HepG2 (cell line): Measurements from ENCODE around the gene TEDC1. TPM values are rescaled to one million over a fixed set of nuclear protein-coding genes. Genes with fewer than 3 reads are reported as not detected.

ENCODE experiments used
- DDIT3 ChIP-seq: sonication (generic); formaldehyde crosslinking; IDR thresholded peaks from 2 replicates; pipeline ENCODE4 v1.4.0; 2020; ENCODE audit warnings: mild to moderate bottlenecking, missing genetic modification reagents
- KAT7 ChIP-seq: IDR thresholded peaks from 2 replicates; pipeline ENCODE4 v1.6.1; 2018; ENCODE audit warnings: borderline replicate concordance, missing compliant biosample characterization
- KIAA2018 ChIP-seq: sonication (generic); formaldehyde crosslinking; IDR thresholded peaks from 2 replicates; pipeline ENCODE4 v1.5.0; 2020; ENCODE audit warnings: mild to moderate bottlenecking, missing genetic modification reagents, borderline replicate concordance
- MTERF4 ChIP-seq: sonication (generic); formaldehyde crosslinking; IDR thresholded peaks from 2 replicates; pipeline ENCODE4 v1.8.0; 2023; ENCODE audit warnings: mild to moderate bottlenecking, missing genetic modification reagents
- SALL1 ChIP-seq: sonication (generic); formaldehyde crosslinking; IDR thresholded peaks from 2 replicates; pipeline ENCODE4 v1.8.0; 2022; ENCODE audit warnings: mild to moderate bottlenecking, missing genetic modification reagents
- SRSF4 ChIP-seq: fragments of 200-400 bp; formaldehyde crosslinking; IDR thresholded peaks from one replicate; pipeline ENCODE4 v1.6.1; 2018; ENCODE audit warnings: mild to moderate bottlenecking, low read depth, low read length, moderate library complexity; ENCODE audit not compliant: poor library complexity, severe bottlenecking
- TP53 ChIP-seq: sonication (generic); formaldehyde crosslinking; conservative IDR thresholded peaks from 2 replicates; pipeline ENCODE4 v1.4.0; 2020; ENCODE audit warnings: missing genetic modification reagents
- WIZ ChIP-seq: sonication (generic); formaldehyde crosslinking; IDR thresholded peaks from 2 replicates; pipeline ENCODE4 v1.5.1; 2020; ENCODE audit warnings: mild to moderate bottlenecking, missing genetic modification reagents
- ZFP90 ChIP-seq: sonication (generic); formaldehyde crosslinking; IDR thresholded peaks from 2 replicates; pipeline ENCODE4 v1.8.0; 2022; ENCODE audit warnings: missing genetic modification reagents, mild to moderate bottlenecking, inconsistent platforms, borderline replicate concordance
- ZNF101 ChIP-seq: sonication (generic); formaldehyde crosslinking; IDR thresholded peaks from 2 replicates; pipeline ENCODE4 v1.4.0; 2020; ENCODE audit warnings: mild to moderate bottlenecking, low read depth, missing genetic modification reagents, borderline replicate concordance
- ZNF234 ChIP-seq: sonication (generic); formaldehyde crosslinking; conservative IDR thresholded peaks from 2 replicates; pipeline ENCODE4 v1.5.1; 2020; ENCODE audit warnings: mild to moderate bottlenecking, missing genetic modification reagents
- ZNF350 ChIP-seq: sonication (generic); formaldehyde crosslinking; IDR thresholded peaks from 2 replicates; pipeline ENCODE4 v1.4.0; 2020; ENCODE audit warnings: mild to moderate bottlenecking, low read depth, missing genetic modification reagents, borderline replicate concordance
- ZSCAN29 ChIP-seq: sonication (generic); formaldehyde crosslinking; conservative IDR thresholded peaks from 2 replicates; pipeline ENCODE4 v1.4.0; 2020; ENCODE audit warnings: mild to moderate bottlenecking, missing genetic modification reagents
- polyA plus RNA-seq, 8 experiments: library from polyadenylated mRNA; depleted of rRNA in 3 of 8; stranded (reverse) in 7 of 8; unstranded in 1 of 8; fragments of >200 nt; fragmentation: Illumina TruSeq in 4 of 8; extraction: Trizol in 4 of 8; gene quantifications; 2 replicates each; pipeline versions ENCODE4 v1.2.1 to v1.2.3, GENCODE V29; 2011 to 2016; ENCODE audit warnings: low read depth in 4 of 8, missing spikeins in 1 of 8, mixed read lengths in 1 of 8; ENCODE audit not compliant: insufficient read depth in 1 of 8
- total RNA-seq, 5 experiments: library from RNA; depleted of rRNA; stranded (reverse); fragments of >200 nt; fragmentation: Illumina TruSeq; extraction: Trizol; gene quantifications; 2 replicates each; pipeline ENCODE4 v1.2.3, GENCODE V29; 2016; ENCODE audit warnings: low read depth in 1 of 5
- TF ChIP-seq, protein P1 (sequence below): sonication (generic); formaldehyde crosslinking; IDR thresholded peaks from 2 replicates; pipeline ENCODE4 v1.5.0; 2020; ENCODE audit warnings: missing genetic modification reagents, mild to moderate bottlenecking, borderline replicate concordance
- TF ChIP-seq, protein P2 (sequence below): sonication (generic); formaldehyde crosslinking; IDR thresholded peaks from 2 replicates; pipeline ENCODE4 v1.8.0; 2022; ENCODE audit warnings: mild to moderate bottlenecking, missing genetic modification reagents; ENCODE audit not compliant: insufficient replicate concordance

The TEDC1 gene
- total and polyA plus RNA-seq, 2 of the 13 experiments (the other 11 are each of a cell fraction or from before 2014, with no cell fraction given) = 5.7 to 27.4 TPM

DNA sequence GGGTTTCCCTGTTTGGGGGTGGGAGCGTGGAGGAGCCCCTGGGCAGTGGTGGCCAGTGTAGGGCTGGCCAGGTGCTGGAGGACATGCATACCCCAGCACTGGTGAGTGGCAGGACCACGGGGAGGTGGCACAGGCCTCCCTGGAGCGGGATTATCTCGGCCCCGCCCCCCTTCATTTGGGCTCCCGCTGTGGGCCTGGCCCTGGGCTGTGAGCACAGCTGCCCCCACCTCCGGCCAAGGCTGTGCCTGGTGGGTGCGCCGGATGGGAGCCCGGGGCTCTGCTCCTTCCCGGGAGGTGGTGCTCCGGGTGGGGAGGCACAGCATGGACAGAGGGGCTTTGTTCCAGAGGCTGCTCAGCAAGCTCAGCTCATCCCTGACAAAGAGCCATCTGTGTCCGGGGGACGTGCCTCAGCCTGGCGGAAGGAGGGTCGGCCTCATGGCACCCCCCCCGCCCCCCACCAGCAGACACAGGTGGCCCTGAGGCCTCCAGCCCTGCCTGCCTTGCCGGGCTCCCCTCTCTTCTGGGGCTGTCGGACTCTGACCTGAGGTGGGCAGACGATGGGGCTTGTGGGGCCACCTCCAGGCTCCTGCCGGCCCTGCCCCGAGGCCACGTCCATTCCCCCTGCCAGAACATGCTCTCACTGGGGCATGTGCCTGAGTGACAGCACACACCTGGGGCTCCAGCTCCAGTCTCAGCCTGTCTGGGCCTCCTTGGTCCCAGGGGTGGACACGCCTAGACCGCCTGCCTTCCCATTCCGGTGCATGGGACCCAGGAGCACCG is 8.4 kb downstream of the TEDC1 start (continued):
- TF ChIP-seq KIAA2018 (CRISPR knock-in tag) (no peak; the same call in 1 of the 2 replicates), ZNF350 (CRISPR knock-in tag) (peak; percentile 50; the same call in 1 of the 2 replicates), SALL1 (CRISPR knock-in tag) (peak; percentile 84), ZNF101 (CRISPR knock-in tag) (no peak), DDIT3 (no peak), MTERF4 (CRISPR knock-in tag) (no peak), TP53 (CRISPR knock-in tag) (0 out of 2 replicates have a peak, but pooled peaks have one; percentile 12), ZFP90 (CRISPR knock-in tag) (peak; percentile 74), WIZ (CRISPR knock-in tag) (0 out of 2 replicates have a peak, but pooled peaks have one; percentile 34), ZSCAN29 (CRISPR knock-in tag) (no peak), SRSF4 (no peak), KAT7 (CRISPR knock-in tag) (no peak), ZNF234 (CRISPR knock-in tag) (no peak; the same call in 1 of the 2 replicates)
- TF ChIP-seq, protein P1, sequence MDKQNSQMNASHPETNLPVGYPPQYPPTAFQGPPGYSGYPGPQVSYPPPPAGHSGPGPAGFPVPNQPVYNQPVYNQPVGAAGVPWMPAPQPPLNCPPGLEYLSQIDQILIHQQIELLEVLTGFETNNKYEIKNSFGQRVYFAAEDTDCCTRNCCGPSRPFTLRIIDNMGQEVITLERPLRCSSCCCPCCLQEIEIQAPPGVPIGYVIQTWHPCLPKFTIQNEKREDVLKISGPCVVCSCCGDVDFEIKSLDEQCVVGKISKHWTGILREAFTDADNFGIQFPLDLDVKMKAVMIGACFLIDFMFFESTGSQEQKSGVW (CRISPR knock-in tag) = no peak
- TF ChIP-seq, protein P2, sequence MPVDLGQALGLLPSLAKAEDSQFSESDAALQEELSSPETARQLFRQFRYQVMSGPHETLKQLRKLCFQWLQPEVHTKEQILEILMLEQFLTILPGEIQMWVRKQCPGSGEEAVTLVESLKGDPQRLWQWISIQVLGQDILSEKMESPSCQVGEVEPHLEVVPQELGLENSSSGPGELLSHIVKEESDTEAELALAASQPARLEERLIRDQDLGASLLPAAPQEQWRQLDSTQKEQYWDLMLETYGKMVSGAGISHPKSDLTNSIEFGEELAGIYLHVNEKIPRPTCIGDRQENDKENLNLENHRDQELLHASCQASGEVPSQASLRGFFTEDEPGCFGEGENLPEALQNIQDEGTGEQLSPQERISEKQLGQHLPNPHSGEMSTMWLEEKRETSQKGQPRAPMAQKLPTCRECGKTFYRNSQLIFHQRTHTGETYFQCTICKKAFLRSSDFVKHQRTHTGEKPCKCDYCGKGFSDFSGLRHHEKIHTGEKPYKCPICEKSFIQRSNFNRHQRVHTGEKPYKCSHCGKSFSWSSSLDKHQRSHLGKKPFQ (CRISPR knock-in tag) = peak; percentile 90
